Effector memory CD4-positive, alpha-beta T cell (primary cell): ENCODE measurements around the gene CSKMT.
"Not testable (repeated sequence)": the region's sequence is repeated elsewhere in the genome, so short reads cannot be mapped to it uniquely, and the experiment has no call there.

ENCODE experiments used
- DNase-seq, 3 donors: peaks; one replicate each; pipeline ENCODE4 v3.0.0-alpha.2; 2020
- H3K27ac ChIP-seq: 2 replicates; pipeline ENCODE4 v1.7.0; 2013; ENCODE audit warnings: mild to moderate bottlenecking, low read length, moderate library complexity; ENCODE audit not compliant: insufficient read depth, poor library complexity, severe bottlenecking
- H3K27me3 ChIP-seq: replicated peaks from 2 replicates; pipeline ENCODE4 v1.7.0; 2013; ENCODE audit warnings: mild to moderate bottlenecking, low read length; ENCODE audit not compliant: insufficient read depth, control insufficient read depth, poor library complexity, severe bottlenecking
- H3K36me3 ChIP-seq: 2 replicates; pipeline ENCODE4 v1.7.0; 2013; ENCODE audit warnings: mild to moderate bottlenecking, low read length, moderate library complexity; ENCODE audit not compliant: control insufficient read depth, insufficient read depth
- H3K4me1 ChIP-seq: 2 replicates; pipeline ENCODE4 v1.7.0; 2013; ENCODE audit warnings: low read length, mild to moderate bottlenecking; ENCODE audit not compliant: control insufficient read depth, insufficient read depth, poor library complexity, severe bottlenecking
- H3K4me3 ChIP-seq: 2 replicates; pipeline ENCODE4 v1.7.0; 2013; ENCODE audit warnings: low read length, low read depth, mild to moderate bottlenecking; ENCODE audit not compliant: insufficient read depth, poor library complexity, severe bottlenecking
- H3K9me3 ChIP-seq: 2 replicates; pipeline ENCODE4 v1.7.0; 2013; ENCODE audit warnings: mild to moderate bottlenecking, low read length, moderate library complexity; ENCODE audit not compliant: control insufficient read depth

CSKMT gene

GRCh38 chr11:62688491-62688890, 23.4 kb downstream of the CSKMT start:
- Histone ChIP-seq H3K27me3 (peaks cover 7% of the 10 kb centered on the region), H3K36me3 (peaks cover 7% of the 10 kb centered on the region), H3K4me3 (no peak overlapping the region), H3K27ac (no peak overlapping the region), H3K9me3 (no peaks in the 10 kb centered on the region), H3K4me1 (no peaks in the 10 kb centered on the region)
- no peak for DNase-seq

DNA sequence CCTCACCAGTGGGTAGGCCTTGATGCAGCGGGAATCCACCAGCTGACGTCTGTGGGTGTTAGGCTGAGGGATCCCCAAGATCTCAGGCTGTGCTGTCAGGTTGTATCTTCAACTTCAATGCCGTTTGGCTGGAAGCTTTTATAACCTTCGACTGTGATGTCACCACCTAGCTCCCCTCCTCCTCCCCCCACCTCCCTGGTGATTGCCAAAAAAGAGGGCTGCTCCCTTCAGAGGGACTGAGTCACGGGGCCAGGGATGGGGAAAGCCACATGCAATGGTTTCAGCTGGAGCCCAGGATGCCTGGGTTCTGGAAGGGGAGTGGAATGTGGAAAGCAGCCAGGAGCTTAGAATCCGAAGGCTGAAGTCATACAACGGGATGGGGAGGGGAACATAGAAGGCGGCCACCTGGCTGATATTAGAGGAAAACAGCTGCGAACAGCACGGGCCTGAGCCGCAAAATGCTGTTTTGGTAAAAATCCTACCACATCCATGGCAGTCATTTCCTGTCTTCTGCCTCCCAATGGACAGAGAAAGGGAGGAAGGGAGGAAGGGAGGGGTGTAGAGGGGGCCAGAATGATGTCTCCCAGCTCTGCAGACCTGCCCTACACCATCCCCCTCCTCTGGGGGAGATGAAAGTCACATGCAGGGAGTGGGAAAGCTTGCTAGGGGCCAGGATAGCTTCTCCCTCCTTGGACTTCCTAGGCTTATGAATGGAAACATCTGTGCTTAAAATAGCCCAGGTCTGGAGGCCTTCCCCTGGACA, 24.5 kb downstream of the CSKMT start, which contains the start of gene LRRN4CL:
TSS of gene LRRN4CL (minus strand) at position 110 of the 763 bp plus-strand sequence. CDS start 1,022 bp downstream, outside the sequence.
- Histone ChIP-seq H3K36me3 (peaks cover 7% of the 10 kb centered on the region), H3K9me3 (no peaks in the 10 kb centered on the region), H3K27ac (no peak within 1 kb of the TSS), H3K27me3 (peaks cover 7% of the 10 kb centered on the region), H3K4me1 (no peaks in the 10 kb centered on the region), H3K4me3 (no peak within 1 kb of the TSS)
- no peak for DNase-seq

- not testable (repeated sequence) for H3K4me1 ChIP-seq, DNase-seq, H3K9me3 ChIP-seq, H3K36me3 ChIP-seq, H3K27ac ChIP-seq, H3K4me3 ChIP-seq, H3K27me3 ChIP-seq
Observed at GRCh38 chr11:62693624-62694023, 28.5 kb downstream of the CSKMT start.

DNA sequence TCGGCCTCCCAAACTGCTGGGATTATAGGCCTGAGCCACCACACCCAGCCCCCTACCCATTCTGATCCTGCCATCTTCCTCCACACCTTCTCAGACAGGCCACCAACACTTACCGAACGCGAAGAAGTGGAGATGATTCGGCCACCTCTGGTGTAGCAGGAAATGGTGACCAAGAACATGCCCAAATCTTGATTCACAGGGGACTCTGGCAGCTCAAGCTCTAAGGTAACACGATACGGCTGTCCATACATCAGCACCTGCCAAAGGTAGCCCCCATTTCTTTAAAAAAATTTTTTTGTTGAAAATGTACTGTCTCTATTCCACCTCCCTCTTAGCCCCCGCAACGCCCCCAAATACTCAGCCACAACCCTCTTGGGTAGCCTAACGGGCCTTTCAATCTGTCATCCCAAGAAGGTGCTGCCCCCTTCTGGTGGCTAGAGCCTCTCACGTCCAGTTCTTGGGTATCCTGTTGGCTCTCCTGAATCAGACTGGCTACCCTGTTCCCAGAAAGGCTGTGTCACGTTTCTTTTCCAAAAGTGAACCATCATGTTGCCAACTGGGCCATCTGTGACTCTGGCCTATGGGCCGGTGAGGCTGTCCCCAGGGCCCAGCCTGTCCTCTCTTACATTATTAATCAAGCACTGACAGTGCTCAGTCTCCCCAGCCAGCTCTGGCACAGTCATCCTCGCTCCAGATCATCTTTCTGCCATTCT, 29.5 kb downstream of the CSKMT start:
- peak; percentile 55 to 69 (median 60) for DNase-seq
- no peak overlapping the region for H3K4me3 ChIP-seq
- no peaks in the 10 kb centered on the region for H3K4me1 ChIP-seq
- H3K9me3 ChIP-seq: no peaks in the 10 kb centered on the region
- H3K27ac ChIP-seq: no peak overlapping the region
- no peaks in the 10 kb centered on the region for H3K27me3 ChIP-seq
- peaks cover 7% of the 10 kb centered on the region for H3K36me3 ChIP-seq

DNA sequence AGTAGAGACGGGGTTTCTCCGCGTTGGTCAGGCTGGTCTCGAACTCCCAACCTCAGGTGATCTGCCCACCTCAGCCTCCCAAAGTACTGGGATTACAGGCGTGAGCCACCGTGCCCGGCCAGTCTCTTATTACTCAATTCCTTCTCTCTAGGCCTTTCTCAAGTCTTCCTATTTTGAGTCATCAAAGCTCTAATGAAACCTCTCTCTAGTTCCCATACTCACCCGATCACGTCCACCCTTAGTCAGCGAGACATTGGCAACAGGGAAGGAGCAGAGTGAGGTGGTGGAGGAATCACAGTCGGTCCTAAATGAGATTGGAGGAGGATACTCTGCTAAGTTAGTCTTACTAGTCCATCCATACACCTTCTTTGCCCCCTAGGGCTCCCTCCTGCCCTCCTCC, 37.1 kb downstream of the CSKMT start:
- no peaks in the 10 kb centered on the region for H3K27me3 ChIP-seq
- no peak overlapping the region for H3K4me3 ChIP-seq
- no peak overlapping the region for H3K27ac ChIP-seq
- no peaks in the 10 kb centered on the region for H3K36me3 ChIP-seq
- no peak for DNase-seq
- peaks cover 16% of the 10 kb centered on the region for H3K4me1 ChIP-seq
- H3K9me3 ChIP-seq: no peaks in the 10 kb centered on the region

DNA sequence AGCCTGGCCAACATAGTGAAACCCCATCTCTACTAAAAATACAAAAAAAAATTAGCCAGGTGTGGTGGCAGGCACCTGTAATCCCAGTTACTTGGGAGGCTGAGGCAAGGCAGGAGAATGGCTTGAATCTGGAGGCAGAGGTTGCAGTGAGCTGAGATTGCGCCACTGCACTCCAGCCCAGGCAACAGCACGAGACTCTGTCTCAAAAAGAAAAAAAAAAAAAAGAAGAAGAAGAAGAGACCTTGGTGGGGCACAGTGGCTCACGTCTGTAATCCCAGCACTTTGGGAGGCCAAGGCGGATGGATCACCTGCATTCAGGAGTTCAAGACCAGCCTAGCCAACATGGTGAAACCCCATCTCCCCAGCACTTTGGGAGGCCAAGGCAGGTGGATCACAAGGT, 38.8 kb downstream of the CSKMT start:
- not testable (repeated sequence) for H3K4me3 ChIP-seq, H3K36me3 ChIP-seq, H3K27me3 ChIP-seq, H3K9me3 ChIP-seq, DNase-seq, H3K27ac ChIP-seq
- peaks cover 23% of the 10 kb centered on the region for H3K4me1 ChIP-seq

GRCh38 chr11:62705413-62705812, 40.3 kb downstream of the CSKMT start:
- Histone ChIP-seq H3K4me3 (peak overlapping the region; percentile 86), H3K27me3 (no peaks in the 10 kb centered on the region), H3K27ac (peak overlapping the region; percentile 86), H3K36me3 (no peaks in the 10 kb centered on the region), H3K4me1 (peaks cover 30% of the 10 kb centered on the region), H3K9me3 (no peaks in the 10 kb centered on the region)
- no peak for DNase-seq

DNA sequence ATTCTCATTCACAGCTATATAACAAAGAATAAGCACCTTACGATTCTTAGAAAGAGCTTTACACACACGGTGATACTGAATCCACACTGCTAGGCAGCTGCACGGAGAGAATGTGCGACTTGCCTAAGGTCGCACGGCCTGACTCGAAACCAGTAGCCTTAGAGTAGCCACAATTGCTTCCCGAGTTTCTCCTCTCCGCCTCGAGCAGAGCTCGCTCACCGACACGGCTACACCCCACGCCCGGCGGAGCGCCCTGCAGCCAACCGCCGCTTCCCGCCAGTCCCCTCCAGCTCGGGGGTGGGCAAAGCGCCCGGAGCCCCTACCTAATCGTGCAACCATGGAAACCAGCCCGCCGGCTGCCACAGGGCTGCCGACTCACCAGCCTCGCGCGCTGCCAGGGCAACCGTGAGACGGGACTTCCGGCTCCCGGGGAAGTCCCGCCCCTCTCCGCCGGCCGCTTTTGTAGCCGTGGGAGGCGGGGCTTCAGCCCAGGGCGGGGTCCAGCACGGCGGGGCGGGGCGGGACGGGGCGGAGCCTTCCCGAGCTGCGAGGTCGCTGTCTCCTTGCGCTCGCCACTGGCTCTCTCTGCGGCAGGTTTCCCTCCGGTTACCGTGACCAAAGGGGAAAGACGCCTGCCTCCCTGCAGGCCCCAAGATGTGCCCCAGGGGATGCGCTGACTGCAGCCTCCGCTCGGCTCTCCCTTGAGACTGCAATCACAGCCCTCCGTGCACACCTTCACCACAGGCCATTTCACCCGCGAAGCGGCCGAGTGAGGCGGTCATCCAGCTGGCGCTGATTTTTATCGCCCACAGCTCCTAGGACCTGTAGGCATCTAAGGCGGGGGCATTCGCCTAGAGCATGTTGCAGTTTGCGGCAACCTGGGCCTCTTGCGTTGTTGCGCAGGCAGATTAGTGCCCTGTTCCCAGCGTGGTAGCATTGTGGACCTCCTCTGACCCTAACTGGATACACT, 41.1 kb downstream of the CSKMT start:
- Histone ChIP-seq H3K4me3 (peak overlapping the region; percentile 86), H3K36me3 (no peaks in the 10 kb centered on the region), H3K4me1 (peaks cover 32% of the 10 kb centered on the region), H3K9me3 (no peaks in the 10 kb centered on the region), H3K27ac (peak overlapping the region; percentile 86), H3K27me3 (no peaks in the 10 kb centered on the region)
- DNase-seq: peak; percentile 90 to 95 (median 93)

- DNase-seq: no peak
- no peak overlapping the region for H3K27ac ChIP-seq
- H3K9me3 ChIP-seq: no peaks in the 10 kb centered on the region
- no peaks in the 10 kb centered on the region for H3K27me3 ChIP-seq
- H3K4me3 ChIP-seq: no peak overlapping the region
- H3K36me3 ChIP-seq: no peaks in the 10 kb centered on the region
- H3K4me1 ChIP-seq: peaks cover 32% of the 10 kb centered on the region
Observed at GRCh38 chr11:62706850-62707247, 41.7 kb downstream of the CSKMT start.
